ENCODE measurements around the gene BAZ2B. TPM values are rescaled to one million over a fixed set of nuclear protein-coding genes. Genes with fewer than 3 reads are reported as not detected.

Gene BAZ2B
- total and polyA plus RNA-seq, 7 experiments from 2014 or later: 9.9 to 57.4 (median 15.3) TPM

- Histone ChIP-seq H3K27ac (ENCODE audit: low read depth, low read length) (no peak overlapping the region), H3K36me3 (ENCODE audit: control insufficient read depth in 2 of 3, insufficient read depth in 3 of 3, low read length in 3 of 3) (peaks cover 0 to 8% (median 0%) of the 10 kb centered on the region in 3 experiments), H3K27me3 (ENCODE audit: control insufficient read depth in 2 of 2, insufficient read depth in 2 of 2, low read length in 2 of 2) (no peaks in the 10 kb centered on the region), H3K4me3 (ENCODE audit: low read length) (no peak overlapping the region), H3K9me3 (ENCODE audit: control insufficient read depth in 2 of 3, low read length in 3 of 3) (no peaks in the 10 kb centered on the region), H3K4me1 (ENCODE audit: control insufficient read depth in 2 of 2, insufficient read depth in 2 of 2, low read length in 2 of 2) (peaks cover 0 to 6% of the 10 kb centered on the region in 2 donors)
- Mint-ChIP-seq H3K4me1 (peaks cover 6 to 24% (median 19%) of the 10 kb centered on the region in 7 donors), H3K27ac (no peak overlapping the region), H3K9me3 (no peaks in the 10 kb centered on the region), H3K36me3 (peaks cover 0 to 19% (median 0%) of the 10 kb centered on the region in 5 donors), H3K4me3 (no peak overlapping the region), H3K27me3 (no peaks in the 10 kb centered on the region)
- ATAC-seq: no peak
- CTCF ChIA-PET: no interaction called here
- no peak for DNase-seq
- intact Hi-C loops (cut with micrococcal nuclease): loop anchor here (10.0 kb wide), 3 partner anchors 231 to 1961 kb away; no protein-coding TSS in a partner anchor
- POLR2A ChIA-PET: interaction anchor here (1.2 kb wide), 1 partner anchor 430 kb away, joined by 3 read pairs; no protein-coding TSS in a partner anchor
These were observed 332.8 kb downstream of the BAZ2B start for GRCh38 chr2:159283529-159283928.

GRCh38 chr2:159281002-159281401 lies 335.3 kb downstream of the BAZ2B start:
- intact Hi-C loops (cut with micrococcal nuclease): loop anchor here (10.0 kb wide), 3 partner anchors 234 to 1964 kb away; no protein-coding TSS in a partner anchor
- H3K27ac ChIP-seq (ENCODE audit: low read depth, low read length): no peak overlapping the region
- peaks cover 0 to 18% (median 13%) of the 10 kb centered on the region in 7 donors for H3K4me1 Mint-ChIP-seq
- no peaks in the 10 kb centered on the region for H3K9me3 ChIP-seq (ENCODE audit: control insufficient read depth in 2 of 3, low read length in 3 of 3)
- no peaks in the 10 kb centered on the region for H3K27me3 ChIP-seq (ENCODE audit: control insufficient read depth in 2 of 2, insufficient read depth in 2 of 2, low read length in 2 of 2)
- ChIA-PET POLR2A (no interaction called here), CTCF (interaction anchor here (0.9 kb wide), 1 partner anchor 227 kb away, joined by 3 read pairs; no protein-coding TSS in a partner anchor)
- peaks cover 0 to 21% (median 0%) of the 10 kb centered on the region in 5 donors for H3K36me3 Mint-ChIP-seq
- H3K9me3 Mint-ChIP-seq: no peaks in the 10 kb centered on the region
- no peak for DNase-seq
- no peaks in the 10 kb centered on the region for H3K27me3 Mint-ChIP-seq
- no peak overlapping the region for H3K4me3 Mint-ChIP-seq
- ATAC-seq: no peak
- H3K4me3 ChIP-seq (ENCODE audit: low read length): no peak overlapping the region
- H3K36me3 ChIP-seq (ENCODE audit: control insufficient read depth in 2 of 3, insufficient read depth in 3 of 3, low read length in 3 of 3): peaks cover 0 to 8% (median 0%) of the 10 kb centered on the region in 3 experiments
- H3K27ac Mint-ChIP-seq: no peak overlapping the region
- H3K4me1 ChIP-seq (ENCODE audit: control insufficient read depth in 2 of 2, insufficient read depth in 2 of 2, low read length in 2 of 2): peaks cover 0 to 4% of the 10 kb centered on the region in 2 donors

- no peak overlapping the region for H3K27ac Mint-ChIP-seq
- no peak for ATAC-seq
- intact Hi-C loops (cut with micrococcal nuclease): loop anchor here (10.0 kb wide), 3 partner anchors 235 to 1965 kb away; no protein-coding TSS in a partner anchor
- Histone ChIP-seq H3K4me1 (ENCODE audit: control insufficient read depth in 2 of 2, insufficient read depth in 2 of 2, low read length in 2 of 2) (no peaks in the 10 kb centered on the region), H3K36me3 (ENCODE audit: control insufficient read depth in 2 of 3, insufficient read depth in 3 of 3, low read length in 3 of 3) (peaks cover 0 to 12% (median 0%) of the 10 kb centered on the region in 3 experiments), H3K27me3 (ENCODE audit: control insufficient read depth in 2 of 2, insufficient read depth in 2 of 2, low read length in 2 of 2) (no peaks in the 10 kb centered on the region), H3K9me3 (ENCODE audit: control insufficient read depth in 2 of 3, low read length in 3 of 3) (no peaks in the 10 kb centered on the region), H3K27ac (ENCODE audit: low read depth, low read length) (no peak overlapping the region), H3K4me3 (ENCODE audit: low read length) (no peak overlapping the region)
- CTCF ChIA-PET: interaction anchor here (0.7 kb wide), 1 partner anchor 76 kb away, joined by 4 read pairs; no protein-coding TSS in a partner anchor
- POLR2A ChIA-PET: no interaction called here
- H3K27me3 Mint-ChIP-seq: no peaks in the 10 kb centered on the region
- H3K36me3 Mint-ChIP-seq: peaks cover 0 to 26% (median 4%) of the 10 kb centered on the region in 5 donors
- DNase-seq: no peak
- no peak overlapping the region for H3K4me3 Mint-ChIP-seq
- H3K4me1 Mint-ChIP-seq: peaks cover 0 to 13% (median 3%) of the 10 kb centered on the region in 7 donors
- no peaks in the 10 kb centered on the region for H3K9me3 Mint-ChIP-seq
These were observed 336.6 kb downstream of the BAZ2B start for GRCh38 chr2:159279700-159280099.

- intact Hi-C loops (cut with micrococcal nuclease): no loop called here
- ATAC-seq (no peak), DNase-seq (no peak)
- peaks cover 0 to 11% (median 0%) of the 10 kb centered on the region in 7 donors for H3K4me1 Mint-ChIP-seq
- H3K36me3 Mint-ChIP-seq: peaks cover 4 to 51% (median 31%) of the 10 kb centered on the region in 5 donors
- ChIA-PET POLR2A (no interaction called here), CTCF (interaction anchor here (0.5 kb wide), 1 partner anchor 645 kb away, joined by 3 read pairs; no protein-coding TSS in a partner anchor)
- no peak overlapping the region for H3K4me3 Mint-ChIP-seq
- Histone ChIP-seq H3K36me3 (ENCODE audit: control insufficient read depth in 2 of 3, insufficient read depth in 3 of 3, low read length in 3 of 3) (peaks cover 0 to 10% (median 0%) of the 10 kb centered on the region in 3 experiments), H3K27ac (ENCODE audit: low read depth, low read length) (no peak overlapping the region), H3K27me3 (ENCODE audit: control insufficient read depth in 2 of 2, insufficient read depth in 2 of 2, low read length in 2 of 2) (no peaks in the 10 kb centered on the region), H3K4me1 (ENCODE audit: control insufficient read depth in 2 of 2, insufficient read depth in 2 of 2, low read length in 2 of 2) (no peaks in the 10 kb centered on the region), H3K4me3 (ENCODE audit: low read length) (no peak overlapping the region), H3K9me3 (ENCODE audit: control insufficient read depth in 2 of 3, low read length in 3 of 3) (no peaks in the 10 kb centered on the region)
- H3K27ac Mint-ChIP-seq: peak overlapping the region in 1 of 9 donors; percentile 8
- H3K27me3 Mint-ChIP-seq: no peaks in the 10 kb centered on the region
- H3K9me3 Mint-ChIP-seq: no peaks in the 10 kb centered on the region
These were observed 341.2 kb downstream of the BAZ2B start for GRCh38 chr2:159275111-159275510.

GRCh38 chr2:159272156-159272555 lies 344.2 kb downstream of the BAZ2B start:
- POLR2A ChIA-PET: no interaction called here
- Mint-ChIP-seq H3K4me3 (no peak overlapping the region), H3K9me3 (peaks cover 0 to 2% (median 0%) of the 10 kb centered on the region in 11 donors), H3K27me3 (no peaks in the 10 kb centered on the region), H3K27ac (no peak overlapping the region), H3K36me3 (peaks cover 8 to 66% (median 55%) of the 10 kb centered on the region in 5 donors), H3K4me1 (peaks cover 0 to 11% (median 4%) of the 10 kb centered on the region in 7 donors)
- DNase-seq (no peak), ATAC-seq (no peak)
- CTCF ChIA-PET: no interaction called here
- no peaks in the 10 kb centered on the region for H3K9me3 ChIP-seq (ENCODE audit: control insufficient read depth in 2 of 3, low read length in 3 of 3)
- no peaks in the 10 kb centered on the region for H3K27me3 ChIP-seq (ENCODE audit: control insufficient read depth in 2 of 2, insufficient read depth in 2 of 2, low read length in 2 of 2)
- no peak overlapping the region for H3K4me3 ChIP-seq (ENCODE audit: low read length)
- H3K4me1 ChIP-seq (ENCODE audit: control insufficient read depth in 2 of 2, insufficient read depth in 2 of 2, low read length in 2 of 2): no peaks in the 10 kb centered on the region
- intact Hi-C loops (cut with micrococcal nuclease): no loop called here
- H3K27ac ChIP-seq (ENCODE audit: low read depth, low read length): no peak overlapping the region
- peaks cover 0 to 10% (median 0%) of the 10 kb centered on the region in 3 experiments for H3K36me3 ChIP-seq (ENCODE audit: control insufficient read depth in 2 of 3, insufficient read depth in 3 of 3, low read length in 3 of 3)

- intact Hi-C loops (cut with micrococcal nuclease): no loop called here
- H3K27ac Mint-ChIP-seq: no peak overlapping the region
- no peaks in the 10 kb centered on the region for H3K4me1 ChIP-seq (ENCODE audit: control insufficient read depth in 2 of 2, insufficient read depth in 2 of 2, low read length in 2 of 2)
These were observed 345.5 kb downstream of the BAZ2B start for GRCh38 chr2:159270744-159271379.

More at GRCh38 chr2:159270744-159271379, 345.5 kb downstream of the BAZ2B start:
- ATAC-seq (no peak), DNase-seq (no peak)
- H3K4me1 Mint-ChIP-seq: peaks cover 0 to 11% (median 4%) of the 10 kb centered on the region in 7 donors
- Histone ChIP-seq H3K4me3 (ENCODE audit: low read length) (no peak overlapping the region), H3K36me3 (ENCODE audit: control insufficient read depth in 2 of 3, insufficient read depth in 3 of 3, low read length in 3 of 3) (peaks cover 0 to 10% (median 0%) of the 10 kb centered on the region in 3 experiments), H3K27ac (ENCODE audit: low read depth, low read length) (no peak overlapping the region), H3K27me3 (ENCODE audit: control insufficient read depth in 2 of 2, insufficient read depth in 2 of 2, low read length in 2 of 2) (no peaks in the 10 kb centered on the region), H3K9me3 (ENCODE audit: control insufficient read depth in 2 of 3, low read length in 3 of 3) (no peaks in the 10 kb centered on the region)
- peaks cover 8 to 75% (median 59%) of the 10 kb centered on the region in 5 donors for H3K36me3 Mint-ChIP-seq
- ChIA-PET POLR2A (no interaction called here), CTCF (no interaction called here)
- H3K4me3 Mint-ChIP-seq: no peak overlapping the region
- H3K27me3 Mint-ChIP-seq: no peaks in the 10 kb centered on the region
- H3K9me3 Mint-ChIP-seq: peaks cover 0 to 2% (median 0%) of the 10 kb centered on the region in 11 donors

All from naive thymus-derived CD4-positive, alpha-beta T cell (primary cell).